ENCODE results near the gene ZSCAN16. TPM values are rescaled to one million over a fixed set of nuclear protein-coding genes. Genes with fewer than 3 reads are reported as not detected.

Gene ZSCAN16
- total RNA-seq, 4 donors from 2014 or later, result 7.5 to 19.5 (median 9.5) TPM; not detected in 1

GRCh38 chr6:28160233-28160632, 35.8 kb downstream of the ZSCAN16 start:
- in situ Hi-C loops (cut with MboI; ENCODE audit: low pct_ligation_motif_present in 1 of 4, low pct_unique_long_range_greater_than_20kb in 1 of 4, low sequenced_read_pairs in 3 of 4), result no loop called here
- 69 to 80% methylated on average over 2 of the region's 2 CpGs for WGBS, 2 donors (ENCODE audit: low coverage in 1 of 2)
- H3K27me3 ChIP-seq, result no peaks in the 10 kb centered on the region
- H3K9me3 ChIP-seq, result no peaks in the 10 kb centered on the region
- intact Hi-C loops (cut with DNase I; ENCODE audit: low total_unique reads), result no loop called here
- H3K27ac ChIP-seq, result no peak overlapping the region
- no peak for DNase-seq
- no peak overlapping the region for H3K4me3 ChIP-seq
- peaks cover 0 to 10% (median 3%) of the 10 kb centered on the region in 4 donors for H3K4me1 ChIP-seq
- TF ChIP-seq POLR2A (IDR thresholded peaks at IDR 0.05) (no peak), CTCF (IDR thresholded peaks at IDR 0.05) (no peak), POLR2AphosphoS5 (IDR thresholded peaks at IDR 0.05) (no peak), EP300 (IDR thresholded peaks at IDR 0.05; ENCODE audit: low read depth) (no peak)
- H3K36me3 ChIP-seq, result peaks cover 0 to 6% (median 0%) of the 10 kb centered on the region in 4 donors

- Histone ChIP-seq H3K9me3 (no peaks in the 10 kb centered on the region), H3K27ac (peak overlapping the region in 2 of 4 donors; percentile 21 to 44), H3K27me3 (no peaks in the 10 kb centered on the region), H3K36me3 (no peaks in the 10 kb centered on the region), H3K4me1 (peaks cover 0 to 10% (median 3%) of the 10 kb centered on the region in 4 donors), H3K4me3 (peak overlapping the region; percentile 16 to 60 (median 36))
- intact Hi-C loops (cut with DNase I; ENCODE audit: low total_unique reads) (no loop called here), in situ Hi-C loops (cut with MboI; ENCODE audit: low pct_ligation_motif_present in 1 of 4, low pct_unique_long_range_greater_than_20kb in 1 of 4, low sequenced_read_pairs in 3 of 4) (no loop called here)
- peak in 1 of 3 donors; percentile 67 for TF ChIP-seq POLR2AphosphoS5 (IDR thresholded peaks at IDR 0.05)
- TF ChIP-seq CTCF (IDR thresholded peaks at IDR 0.05), result no peak
- TF ChIP-seq POLR2A (IDR thresholded peaks at IDR 0.05), result peak; percentile 43
- WGBS, 2 donors (ENCODE audit: low coverage in 1 of 2), result 19 to 21% methylated on average over 3 to 32 of the region's 32 CpGs
- DNase-seq, result peak; percentile 70
Observed at GRCh38 chr6:28161410-28162079, 37.1 kb downstream of the ZSCAN16 start.

GRCh38 chr6:28165563-28165962, 41.2 kb downstream of the ZSCAN16 start:
- no peak for DNase-seq
- no peak for TF ChIP-seq POLR2AphosphoS5 (IDR thresholded peaks at IDR 0.05)
- no peak for TF ChIP-seq CTCF (IDR thresholded peaks at IDR 0.05)
- TF ChIP-seq EP300 (IDR thresholded peaks at IDR 0.05; ENCODE audit: low read depth), result no peak
- no peak for TF ChIP-seq POLR2A (IDR thresholded peaks at IDR 0.05)
- intact Hi-C loops (cut with DNase I; ENCODE audit: low total_unique reads), result no loop called here
- Histone ChIP-seq H3K27ac (no peak overlapping the region), H3K27me3 (no peaks in the 10 kb centered on the region), H3K36me3 (no peaks in the 10 kb centered on the region), H3K4me1 (peaks cover 0 to 10% (median 3%) of the 10 kb centered on the region in 4 donors), H3K4me3 (no peak overlapping the region), H3K9me3 (no peaks in the 10 kb centered on the region)
- 67 to 86% methylated on average over 1 of the region's 1 CpG for WGBS, 2 donors (ENCODE audit: low coverage in 1 of 2)
- in situ Hi-C loops (cut with MboI; ENCODE audit: low pct_ligation_motif_present in 1 of 4, low pct_unique_long_range_greater_than_20kb in 1 of 4, low sequenced_read_pairs in 3 of 4), result no loop called here

GRCh38 chr6:28167068-28167467, 42.7 kb downstream of the ZSCAN16 start:
- intact Hi-C loops (cut with DNase I; ENCODE audit: low total_unique reads) (no loop called here), in situ Hi-C loops (cut with MboI; ENCODE audit: low pct_ligation_motif_present in 1 of 4, low pct_unique_long_range_greater_than_20kb in 1 of 4, low sequenced_read_pairs in 3 of 4) (no loop called here)
- Histone ChIP-seq H3K27ac (no peak overlapping the region), H3K4me3 (no peak overlapping the region), H3K36me3 (no peaks in the 10 kb centered on the region), H3K9me3 (no peaks in the 10 kb centered on the region), H3K4me1 (peaks cover 0 to 2% (median under 1%) of the 10 kb centered on the region in 4 donors), H3K27me3 (no peaks in the 10 kb centered on the region)
- 83 to 88% methylated on average over 3 to 4 of the region's 4 CpGs for WGBS, 2 donors (ENCODE audit: low coverage in 1 of 2)
- no peak for DNase-seq
- TF ChIP-seq CTCF (IDR thresholded peaks at IDR 0.05) (no peak), POLR2A (IDR thresholded peaks at IDR 0.05) (no peak), EP300 (IDR thresholded peaks at IDR 0.05; ENCODE audit: low read depth) (no peak), POLR2AphosphoS5 (IDR thresholded peaks at IDR 0.05) (no peak)
